ENCODE measurements around the gene MYOG.

- TF ChIP-seq POLR2A (IDR thresholded peaks at IDR 0.05; ENCODE audit: low read length) (no peak), GATA1 (IDR thresholded peaks at IDR 0.05; ENCODE audit: low read depth, low read length) (no peak)
These were observed 48.3 kb upstream of the MYOG start for GRCh38 chr1:203133970-203134725.
